ENCODE results near the gene LTF. TPM values are rescaled to one million over a fixed set of nuclear protein-coding genes. Genes with fewer than 3 reads are reported as not detected.

Gene LTF
- total RNA-seq, 1 experiment from 2014 or later = not detected

- Histone ChIP-seq H3K36me3 (ENCODE audit: low read depth) (no peaks in the 10 kb centered on the region), H3K4me3 (no peak overlapping the region), H3K27ac (no peak overlapping the region), H3K9me2 (ENCODE audit: insufficient read depth) (no peaks in the 10 kb centered on the region), H3K27me3 (ENCODE audit: insufficient read depth, low read depth) (no peaks in the 10 kb centered on the region), H3K9me3 (ENCODE audit: insufficient read depth, low read depth) (no peaks in the 10 kb centered on the region), H4K20me1 (ENCODE audit: insufficient read depth) (no peaks in the 10 kb centered on the region), H2AFZ (no peak overlapping the region), H3K4me1 (replicated peaks; ENCODE audit: insufficient read depth) (peaks cover 19% of the 10 kb centered on the region), H3F3A (ENCODE audit: insufficient read depth, low read depth) (peaks cover 2% of the 10 kb centered on the region; the same call in 1 of the 2 replicates), H3K79me2 (ENCODE audit: low read depth) (no peaks in the 10 kb centered on the region), H3K4me2 (no peak overlapping the region)
- ChIA-PET POLR2A (ENCODE audit: unreplicated experiment) (interaction anchor here (0.6 kb wide), 1 partner anchor 1619 kb away, joined by 7 read pairs; no protein-coding TSS in a partner anchor), CTCF (interaction anchor here (0.7 kb wide), 1 partner anchor 200 kb away, joined by 3 read pairs; no protein-coding TSS in a partner anchor)
- no TSS peak for BruUV-seq (replicated peaks)
- TF ChIP-seq EZH2 (IDR thresholded peaks at IDR 0.05; ENCODE audit: low read depth) (no peak), CTCF (conservative IDR thresholded peaks at IDR 0.05) (no peak)
- intact Hi-C loops (cut with micrococcal nuclease; ENCODE audit: unreplicated experiment) = no loop called here
- DNase-seq = no peak
These were observed 48.4 kb downstream of the LTF start for GRCh38 chr3:46416125-46416810.

GRCh38 chr3:46414739-46415138 is 50.0 kb downstream of the LTF start:
- no peaks in the 10 kb centered on the region for H3K9me2 ChIP-seq (ENCODE audit: insufficient read depth)
- H3K27ac ChIP-seq = no peak overlapping the region
- intact Hi-C loops (cut with micrococcal nuclease; ENCODE audit: unreplicated experiment) = no loop called here
- no peaks in the 10 kb centered on the region for H3K27me3 ChIP-seq (ENCODE audit: insufficient read depth, low read depth)
- ChIA-PET POLR2A (ENCODE audit: unreplicated experiment) (no interaction called here), CTCF (interaction anchor here (0.6 kb wide), 3 partner anchors 29 to 143 kb away, joined by 3 read pairs; no protein-coding TSS in a partner anchor)
- H3K36me3 ChIP-seq (ENCODE audit: low read depth) = no peaks in the 10 kb centered on the region
- H3K4me3 ChIP-seq = no peak overlapping the region
- no peak overlapping the region for H2AFZ ChIP-seq
- H3K4me1 ChIP-seq (replicated peaks; ENCODE audit: insufficient read depth) = peaks cover 34% of the 10 kb centered on the region
- peaks cover 9% of the 10 kb centered on the region; the same call in 1 of the 2 replicates for H3F3A ChIP-seq (ENCODE audit: insufficient read depth, low read depth)
- BruUV-seq (replicated peaks) = no TSS peak
- no peak for DNase-seq
- peaks cover 8% of the 10 kb centered on the region; the same call in 1 of the 2 replicates for H3K79me2 ChIP-seq (ENCODE audit: low read depth)
- no peaks in the 10 kb centered on the region for H3K9me3 ChIP-seq (ENCODE audit: insufficient read depth, low read depth)
- no peak overlapping the region for H3K4me2 ChIP-seq
- TF ChIP-seq CTCF (conservative IDR thresholded peaks at IDR 0.05) (no peak), EZH2 (IDR thresholded peaks at IDR 0.05; ENCODE audit: low read depth) (no peak)
- H4K20me1 ChIP-seq (ENCODE audit: insufficient read depth) = no peaks in the 10 kb centered on the region

GRCh38 chr3:46413951-46414350 is 50.8 kb downstream of the LTF start:
- no peak overlapping the region for H3K4me3 ChIP-seq
- no peaks in the 10 kb centered on the region for H3K27me3 ChIP-seq (ENCODE audit: insufficient read depth, low read depth)
- BruUV-seq (replicated peaks) = no TSS peak
- H3K4me1 ChIP-seq (replicated peaks; ENCODE audit: insufficient read depth) = peaks cover 42% of the 10 kb centered on the region
- H3K79me2 ChIP-seq (ENCODE audit: low read depth) = peaks cover 15% of the 10 kb centered on the region
- no peak overlapping the region for H2AFZ ChIP-seq
- POLR2A ChIA-PET (ENCODE audit: unreplicated experiment) = no interaction called here
- H3K9me2 ChIP-seq (ENCODE audit: insufficient read depth) = no peaks in the 10 kb centered on the region
- CTCF ChIA-PET = interaction anchor here (0.5 to 0.6 kb wide), 2 partner anchors 37 to 144 kb away, joined by 3 to 4 read pairs; no protein-coding TSS in a partner anchor
- no peak for TF ChIP-seq CTCF (conservative IDR thresholded peaks at IDR 0.05)
- TF ChIP-seq EZH2 (IDR thresholded peaks at IDR 0.05; ENCODE audit: low read depth) = no peak
- H3F3A ChIP-seq (ENCODE audit: insufficient read depth, low read depth) = peaks cover 9% of the 10 kb centered on the region; the same call in 1 of the 2 replicates
- no peaks in the 10 kb centered on the region for H3K9me3 ChIP-seq (ENCODE audit: insufficient read depth, low read depth)
- intact Hi-C loops (cut with micrococcal nuclease; ENCODE audit: unreplicated experiment) = no loop called here
- no peak overlapping the region for H3K27ac ChIP-seq
- no peak for DNase-seq
- no peak overlapping the region for H3K4me2 ChIP-seq
- peaks cover 2% of the 10 kb centered on the region; the same call in 1 of the 2 replicates for H3K36me3 ChIP-seq (ENCODE audit: low read depth)
- H4K20me1 ChIP-seq (ENCODE audit: insufficient read depth) = no peaks in the 10 kb centered on the region
